ENCODE results near the gene SORT1. TPM values are rescaled to one million over a fixed set of nuclear protein-coding genes. Genes with fewer than 3 reads are reported as not detected.

SORT1 gene
- total and polyA plus RNA-seq, 2 of the 8 experiments (the other 6 are each of a cell fraction or from before 2014, with no cell fraction given) = 18.7 to 69.6 TPM

DNA sequence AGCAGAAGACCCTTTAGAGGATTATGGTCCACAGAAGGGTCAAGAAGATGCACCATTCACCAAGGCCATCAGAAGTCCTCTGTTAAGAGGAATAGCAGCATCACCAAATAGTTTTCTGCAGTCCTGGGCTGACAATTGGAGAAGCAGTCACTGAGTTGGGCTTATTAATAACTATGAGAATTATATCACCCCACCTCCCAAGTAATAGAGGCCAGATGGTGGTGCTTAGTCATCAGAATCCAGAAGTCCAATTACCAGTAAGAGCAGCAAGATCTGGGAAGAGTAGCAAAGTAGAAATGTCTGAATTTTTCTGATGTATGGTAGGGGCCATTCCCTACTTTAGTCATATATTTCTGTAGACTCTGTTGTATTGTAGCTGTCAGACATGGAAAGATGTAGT lies 34.6 kb upstream of the SORT1 start:
- no peaks in the 10 kb centered on the region; a peak in 1 of 7 replicates for H3K4me1 ChIP-seq (replicated peaks in 1 of 4; ENCODE audit: control insufficient read depth in 3 of 4, insufficient read depth in 4 of 4, low read length in 3 of 4)
- no peak overlapping the region for H3K14ac ChIP-seq (ENCODE audit: insufficient read length)
- H3K23me2 ChIP-seq (ENCODE audit: low read depth, low read length) = no peaks in the 10 kb centered on the region; the same call in 1 of the 2 replicates
- CTCF ChIA-PET (ENCODE audit: partially characterized antibody) = interaction anchor here (0.8 to 1.0 kb wide), 2 partner anchors 59 to 101 kb away, joined by 3 read pairs; no protein-coding TSS in a partner anchor
- H3K9ac ChIP-seq (replicated peaks in 1 of 4; ENCODE audit: extremely low read depth in 1 of 4, low read depth in 3 of 4, low read length in 3 of 4) = no peak overlapping the region
- H3K4ac ChIP-seq (replicated peaks; ENCODE audit: insufficient read length, low read depth, low read length) = no peak overlapping the region
- no peak overlapping the region for H2AFZ ChIP-seq (ENCODE audit: low read length)
- H2BK20ac ChIP-seq (ENCODE audit: low read length) = no peak overlapping the region
- H3K23ac ChIP-seq (ENCODE audit: insufficient read length) = no peak overlapping the region
- no peak overlapping the region for H2BK15ac ChIP-seq (ENCODE audit: low read length)
- no peaks in the 10 kb centered on the region for H3K36me3 ChIP-seq (ENCODE audit: control insufficient read depth in 2 of 4, insufficient read depth in 4 of 4, low read length in 3 of 4)
- H4K91ac ChIP-seq (replicated peaks; ENCODE audit: insufficient read length, low read length) = no peak overlapping the region
- H3K79me1 ChIP-seq (ENCODE audit: low read depth, low read length) = no peaks in the 10 kb centered on the region
- no peak overlapping the region for H4K5ac ChIP-seq (ENCODE audit: insufficient read length, low read depth, low read length)
- no peak for FAIRE-seq
- H3K27me3 ChIP-seq (replicated peaks in 1 of 4; ENCODE audit: control insufficient read depth in 3 of 4, extremely low read depth in 1 of 4, insufficient read depth in 3 of 4, low read length in 3 of 4) = no peaks in the 10 kb centered on the region
- no peak overlapping the region for H3K4me3 ChIP-seq (ENCODE audit: extremely low read depth in 1 of 4, insufficient read depth in 2 of 4, low read depth in 3 of 4, low read length in 4 of 4)
- no peak overlapping the region for H3K56ac ChIP-seq (replicated peaks; ENCODE audit: insufficient read length, low read depth, low read length)
- TF ChIP-seq CREB1 (IDR thresholded peaks at IDR 0.05) = no peak
- no peak for TF ChIP-seq CBX5 (IDR thresholded peaks at IDR 0.05; ENCODE audit: low read depth, low read length)
- TF ChIP-seq CBX8 (IDR thresholded peaks at IDR 0.05; ENCODE audit: borderline replicate concordance, low read depth, low read length) = no peak
- TF ChIP-seq CHD2 (IDR thresholded peaks at IDR 0.05; ENCODE audit: low read length) = no peak
- TF ChIP-seq JUND (IDR thresholded peaks at IDR 0.05; ENCODE audit: low read length) = no peak
- no peak for TF ChIP-seq NANOG (IDR thresholded peaks at IDR 0.05; ENCODE audit: insufficient read depth, low read depth, low read length, poor library complexity, severe bottlenecking)
- no peak for TF ChIP-seq RNF2 (IDR thresholded peaks at IDR 0.05; ENCODE audit: borderline replicate concordance, low read depth, low read length, missing control alignments, poor library complexity, severe bottlenecking)
- TF ChIP-seq POU5F1 (IDR thresholded peaks at IDR 0.05; ENCODE audit: low read depth, low read length) = no peak
- TF ChIP-seq EGR1 (IDR thresholded peaks at IDR 0.05; ENCODE audit: borderline replicate concordance, low read depth, low read length) = no peak
- no peak for TF ChIP-seq HDAC6 (IDR thresholded peaks at IDR 0.05; ENCODE audit: low read depth, low read length)
- H2BK120ac ChIP-seq (replicated peaks; ENCODE audit: low read depth, low read length) = no peak overlapping the region
- no peak for DNase-seq (ENCODE audit: low read depth in 1 of 2, low spot score in 2 of 2)
- peaks cover 0 to 4% of the 10 kb centered on the region in 2 experiments; a peak in 2 of 4 replicates for H3K79me2 ChIP-seq (ENCODE audit: control insufficient read depth in 1 of 2, insufficient read depth in 2 of 2, low read length in 2 of 2)
- no peak overlapping the region for H3K18ac ChIP-seq (ENCODE audit: extremely low read depth, low read length)
- H2AK5ac ChIP-seq (ENCODE audit: low read depth, low read length) = no peak overlapping the region
- no peak overlapping the region for H3K4me2 ChIP-seq (ENCODE audit: insufficient read depth in 1 of 2, low read depth in 2 of 2, low read length in 2 of 2)
- peaks cover 0 to 8% of the 10 kb centered on the region in 2 experiments; a peak in 1 of 4 replicates for H3K9me3 ChIP-seq (ENCODE audit: insufficient read depth in 2 of 2, low read depth in 1 of 2, low read length in 1 of 2)
- no peaks in the 10 kb centered on the region for H4K20me1 ChIP-seq (replicated peaks in 1 of 2; ENCODE audit: control insufficient read depth in 1 of 2, insufficient read depth in 2 of 2, low read length in 2 of 2)
- H2BK5ac ChIP-seq (ENCODE audit: low read depth, low read length) = no peak overlapping the region
- POLR2A ChIA-PET (ENCODE audit: partially characterized antibody) = interaction anchor here (0.9 kb wide), 1 partner anchor 20 kb away, joined by 3 read pairs; no protein-coding TSS in a partner anchor
- H4K8ac ChIP-seq (ENCODE audit: extremely low read depth, insufficient read depth, low read length) = no peak overlapping the region
- no peak overlapping the region for H3K27ac ChIP-seq (ENCODE audit: low read depth, low read length)
- no peak overlapping the region for H2BK12ac ChIP-seq (ENCODE audit: low read depth, low read length)
